HepG2 (cell line): ENCODE measurements around the gene CAMK2A. TPM values are rescaled to one million over a fixed set of nuclear protein-coding genes. Genes with fewer than 3 reads are reported as not detected.

ENCODE experiments used
- ATAC-seq: fragments of 200-7000 bp; cut with Tn5 transposase; 3 replicates; pipeline ENCODE4 v1.9.1; 2020; ENCODE audit warnings: mild to moderate bottlenecking, moderate library complexity
- BruUV-seq: library from RNA; stranded (reverse); fragments of 400-500 nt; replicated peaks from 2 replicates; lab custom pipeline; 2021; lab: Mats Ljungman, UMichigan
- CTCF ChIA-PET: fragments of 300-600 bp; formaldehyde crosslinking; extraction: SDS; loops from one replicate; lab custom pipeline; 2021; ENCODE audit warnings: low total read pairs, inconsistent platforms, low intra/inter-chr PET ratio; lab: Yijun Ruan, JAX
- POLR2A ChIA-PET: fragments of 350-600 bp; sonication (Branson Sonifier 250); formaldehyde crosslinking; loops from one replicate; lab custom pipeline; 2020; ENCODE audit warnings: antibody characterized with exemption, inconsistent platforms; lab: Yijun Ruan, JAX
- DNase-seq: peaks from one replicate; pipeline ENCODE4 v3.0.0-alpha.2; 2015; ENCODE audit warnings: low spot score
- FAIRE-seq: peaks from 3 replicates; lab custom pipeline; 2011; peaks lifted over from hg19 to GRCh38; lab: Jason Lieb, UNC
- H2AFZ ChIP-seq: one replicate; pipeline ENCODE4 v1.6.1; 2011; ENCODE audit warnings: low read length, inconsistent platforms
- H3K27ac ChIP-seq: fragments of 300-600 bp; 3 replicates; pipeline ENCODE4 v1.8.0; 2011; ENCODE audit warnings: mixed run types, mild to moderate bottlenecking, mixed read lengths, low read length, inconsistent platforms; ENCODE audit not compliant: insufficient read depth; ENCODE audit errors: extremely low read length
- H3K27me3 ChIP-seq, 2 experiments: fragments of 200-600 bp in 1 of 2; 2 replicates in 1 of 2; 3 replicates in 1 of 2; pipeline versions ENCODE4 v1.6.0 to v1.8.0; 2011; ENCODE audit warnings: low read length in 2 of 2, mild to moderate bottlenecking in 2 of 2, moderate library complexity in 2 of 2, inconsistent platforms in 1 of 2; ENCODE audit not compliant: insufficient read depth in 2 of 2, control insufficient read depth in 1 of 2
- H3K36me3 ChIP-seq, 2 experiments: fragments of 200-600 bp in 1 of 2; replicated peaks in 1 of 2; 2 replicates in 1 of 2; 3 replicates in 1 of 2; pipeline versions ENCODE4 v1.5.1 to v1.8.0; 2011; ENCODE audit warnings: low read length in 2 of 2, inconsistent platforms in 1 of 2; ENCODE audit not compliant: insufficient read depth in 2 of 2, control insufficient read depth in 1 of 2
- H3K4me1 ChIP-seq: 2 replicates; pipeline ENCODE4 v1.5.1; 2012; ENCODE audit warnings: low read length, inconsistent platforms; ENCODE audit not compliant: insufficient read depth
- H3K4me2 ChIP-seq: 2 replicates; pipeline ENCODE4 v1.6.0; 2011; ENCODE audit warnings: low read depth, low read length, inconsistent platforms
- H3K4me3 ChIP-seq, 3 experiments: fragments of 200-600 bp in 1 of 3; sonication (generic), shearing (Covaris generic) in 1 of 3; replicated peaks in 1 of 3; 2 replicates each; pipeline ENCODE4 v1.5.1; 2011 to 2016; ENCODE audit warnings: low read length in 3 of 3, inconsistent platforms in 2 of 3, low read depth in 2 of 3, mild to moderate bottlenecking in 2 of 3, control low read depth in 1 of 3, mixed read lengths in 1 of 3; ENCODE audit not compliant: insufficient read depth in 1 of 3
- H3K79me2 ChIP-seq: one replicate; pipeline ENCODE4 v1.6.1; 2011; ENCODE audit warnings: low read length, inconsistent platforms; ENCODE audit not compliant: insufficient read depth
- H3K9ac ChIP-seq: 2 replicates; pipeline ENCODE4 v1.6.0; 2011; ENCODE audit warnings: mild to moderate bottlenecking, low read depth, low read length, inconsistent platforms; ENCODE audit not compliant: insufficient read depth
- H3K9me3 ChIP-seq: 2 replicates; pipeline ENCODE4 v1.5.1; 2012; ENCODE audit warnings: mild to moderate bottlenecking, low read length
- H4K20me1 ChIP-seq: 2 replicates; pipeline ENCODE4 v1.6.0; 2011; ENCODE audit warnings: inconsistent platforms, mild to moderate bottlenecking, low read length, moderate library complexity; ENCODE audit not compliant: insufficient read depth
- CEBPB ChIP-seq: IDR thresholded peaks from 2 replicates; pipeline ENCODE4 v1.6.1; 2011; ENCODE audit warnings: low read depth, low read length, improper control_type of control experiment, borderline replicate concordance
- ETV5 ChIP-seq: IDR thresholded peaks from 2 replicates; pipeline ENCODE4 v1.6.1; 2018; ENCODE audit warnings: missing biosample characterization, missing genetic modification reagents, inconsistent platforms, borderline replicate concordance
- IKZF1 ChIP-seq: fragments of 450-650 bp; IDR thresholded peaks from 2 replicates; pipeline ENCODE4 v1.7.1; 2016
- KLF15 ChIP-seq: sonication (generic); formaldehyde crosslinking; IDR thresholded peaks from 2 replicates; pipeline ENCODE4 v1.8.1; 2023; ENCODE audit warnings: borderline replicate concordance, mild to moderate bottlenecking, inconsistent platforms, missing genetic modification reagents, mixed read lengths
- NFE2L1 ChIP-seq: sonication (generic); formaldehyde crosslinking; IDR thresholded peaks from 2 replicates; pipeline ENCODE4 v1.4.0; 2020; ENCODE audit warnings: missing genetic modification reagents, mild to moderate bottlenecking, borderline replicate concordance
- PBX2 ChIP-seq: IDR thresholded peaks from 2 replicates; pipeline ENCODE4 v1.6.1; 2016; ENCODE audit warnings: control low read depth
- RAD21 ChIP-seq: fragments of 450-650 bp; formaldehyde crosslinking; IDR thresholded peaks from 2 replicates; pipeline ENCODE4 v1.5.0; 2020; ENCODE audit warnings: mild to moderate bottlenecking
- STAT5B ChIP-seq: sonication (generic); formaldehyde crosslinking; IDR thresholded peaks from 2 replicates; pipeline ENCODE4 v1.4.0; 2020; ENCODE audit warnings: missing genetic modification reagents
- ZNF121 ChIP-seq: sonication (generic); formaldehyde crosslinking; IDR thresholded peaks from 2 replicates; pipeline ENCODE4 v1.5.0; 2020; ENCODE audit warnings: mild to moderate bottlenecking, missing genetic modification reagents
- ZNF496 ChIP-seq: sonication (generic); formaldehyde crosslinking; IDR thresholded peaks from 2 replicates; pipeline ENCODE4 v1.8.1; 2023; ENCODE audit warnings: mild to moderate bottlenecking, moderate library complexity, missing genetic modification reagents; ENCODE audit not compliant: insufficient replicate concordance
- ZNF83 ChIP-seq: sonication (generic); formaldehyde crosslinking; IDR thresholded peaks from 2 replicates; pipeline ENCODE4 v1.4.0; 2020; ENCODE audit warnings: missing genetic modification reagents, mild to moderate bottlenecking, borderline replicate concordance
- WGBS: methylation state at CpG from one replicate; pipeline ENCODE4 v1.1.6; 2017; ENCODE audit warnings: low lambda C conversion rate; 5-methylcytosine and 5-hydroxymethylcytosine counted together
- in situ Hi-C: cut with HindIII; loops from 2 replicates; pipeline ENCODE4 v1.10.0; 2017; ENCODE audit warnings: low pct_unique_long_range_greater_than_20kb; ENCODE audit not compliant: extremely low pct_ligation_motif_present
- intact Hi-C: fragments of 100-400 bp; cut with micrococcal nuclease; formaldehyde crosslinking; loops from one replicate; pipeline ENCODE4 v1.10.0; 2022; ENCODE audit not compliant: unreplicated experiment
- polyA plus RNA-seq, 8 experiments: library from polyadenylated mRNA; depleted of rRNA in 3 of 8; stranded (reverse) in 7 of 8; unstranded in 1 of 8; fragments of >200 nt; fragmentation: Illumina TruSeq in 4 of 8; extraction: Trizol in 4 of 8; gene quantifications; 2 replicates each; pipeline versions ENCODE4 v1.2.1 to v1.2.3, GENCODE V29; 2011 to 2016; ENCODE audit warnings: low read depth in 4 of 8, missing spikeins in 1 of 8, mixed read lengths in 1 of 8; ENCODE audit not compliant: insufficient read depth in 1 of 8
- total RNA-seq, 5 experiments: library from RNA; depleted of rRNA; stranded (reverse); fragments of >200 nt; fragmentation: Illumina TruSeq; extraction: Trizol; gene quantifications; 2 replicates each; pipeline ENCODE4 v1.2.3, GENCODE V29; 2016; ENCODE audit warnings: low read depth in 1 of 5
- TF ChIP-seq, protein P1 (sequence below): sonication (generic); formaldehyde crosslinking; IDR thresholded peaks from 2 replicates; pipeline ENCODE4 v1.8.1; 2023; ENCODE audit warnings: missing genetic modification reagents, mild to moderate bottlenecking, borderline replicate concordance
- TF ChIP-seq, protein P2 (sequence below): sonication (generic); formaldehyde crosslinking; IDR thresholded peaks from 2 replicates; pipeline ENCODE4 v1.5.0; 2020; ENCODE audit warnings: mild to moderate bottlenecking, missing genetic modification reagents
- TF ChIP-seq, protein P3 (sequence below): sonication (generic); formaldehyde crosslinking; conservative IDR thresholded peaks from 2 replicates; pipeline ENCODE4 v1.4.0; 2020; ENCODE audit warnings: missing genetic modification reagents

Gene CAMK2A
- total and polyA plus RNA-seq, 2 of the 13 experiments (the other 11 are each of a cell fraction or from before 2014, with no cell fraction given) = 0.11 TPM; not detected in 1

GRCh38 chr5:150256410-150257064 is 33.0 kb downstream of the CAMK2A start:
- H3K9ac ChIP-seq = no peak overlapping the region
- BruUV-seq = no TSS peak
- ChIA-PET CTCF (interaction anchor here (1.3 kb wide), 1 partner anchor 95 kb away, joined by 5 read pairs; no protein-coding TSS in a partner anchor), POLR2A (no interaction called here)
- WGBS = 14% methylated on average over 5 of the region's 12 CpGs
- H4K20me1 ChIP-seq = no peaks in the 10 kb centered on the region
- H3K4me2 ChIP-seq = peak overlapping the region; percentile 46
- ATAC-seq (peak; percentile 80), DNase-seq (peak; percentile 34), FAIRE-seq (no peak)
- H3K4me3 ChIP-seq = no peak overlapping the region
- no peaks in the 10 kb centered on the region for H3K36me3 ChIP-seq
- intact Hi-C loops (no loop called here), in situ Hi-C loops (no loop called here)
- no peaks in the 10 kb centered on the region for H3K9me3 ChIP-seq
- H3K79me2 ChIP-seq = no peaks in the 10 kb centered on the region
- H3K27ac ChIP-seq = no peak overlapping the region
- peaks cover 4 to 22% of the 10 kb centered on the region in 2 experiments; a peak in 4 of 5 replicates for H3K27me3 ChIP-seq
- peaks cover 58% of the 10 kb centered on the region for H3K4me1 ChIP-seq
- no peak overlapping the region for H2AFZ ChIP-seq
- no peak for TF ChIP-seq ZNF83 (CRISPR knock-in tag)
- TF ChIP-seq IKZF1 = no peak
- no peak for TF ChIP-seq ZNF121 (CRISPR knock-in tag)
- TF ChIP-seq, protein P1, sequence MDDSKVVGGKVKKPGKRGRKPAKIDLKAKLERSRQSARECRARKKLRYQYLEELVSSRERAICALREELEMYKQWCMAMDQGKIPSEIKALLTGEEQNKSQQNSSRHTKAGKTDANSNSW (CRISPR knock-in tag) = no peak
- peak; percentile 28; the same call in 1 of the 2 replicates for TF ChIP-seq RAD21 (CRISPR knock-in tag)
- TF ChIP-seq ETV5 (CRISPR knock-in tag) = no peak
- TF ChIP-seq CEBPB = no peak
- no peak for TF ChIP-seq STAT5B (CRISPR knock-in tag)
- TF ChIP-seq, protein P2, sequence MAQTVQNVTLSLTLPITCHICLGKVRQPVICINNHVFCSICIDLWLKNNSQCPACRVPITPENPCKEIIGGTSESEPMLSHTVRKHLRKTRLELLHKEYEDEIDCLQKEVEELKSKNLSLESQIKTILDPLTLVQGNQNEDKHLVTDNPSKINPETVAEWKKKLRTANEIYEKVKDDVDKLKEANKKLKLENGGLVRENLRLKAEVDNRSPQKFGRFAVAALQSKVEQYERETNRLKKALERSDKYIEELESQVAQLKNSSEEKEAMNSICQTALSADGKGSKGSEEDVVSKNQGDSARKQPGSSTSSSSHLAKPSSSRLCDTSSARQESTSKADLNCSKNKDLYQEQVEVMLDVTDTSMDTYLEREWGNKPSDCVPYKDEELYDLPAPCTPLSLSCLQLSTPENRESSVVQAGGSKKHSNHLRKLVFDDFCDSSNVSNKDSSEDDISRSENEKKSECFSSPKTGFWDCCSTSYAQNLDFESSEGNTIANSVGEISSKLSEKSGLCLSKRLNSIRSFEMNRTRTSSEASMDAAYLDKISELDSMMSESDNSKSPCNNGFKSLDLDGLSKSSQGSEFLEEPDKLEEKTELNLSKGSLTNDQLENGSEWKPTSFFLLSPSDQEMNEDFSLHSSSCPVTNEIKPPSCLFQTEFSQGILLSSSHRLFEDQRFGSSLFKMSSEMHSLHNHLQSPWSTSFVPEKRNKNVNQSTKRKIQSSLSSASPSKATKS (CRISPR knock-in tag) = no peak
- TF ChIP-seq NFE2L1 (CRISPR knock-in tag) = no peak
- TF ChIP-seq, protein P3, sequence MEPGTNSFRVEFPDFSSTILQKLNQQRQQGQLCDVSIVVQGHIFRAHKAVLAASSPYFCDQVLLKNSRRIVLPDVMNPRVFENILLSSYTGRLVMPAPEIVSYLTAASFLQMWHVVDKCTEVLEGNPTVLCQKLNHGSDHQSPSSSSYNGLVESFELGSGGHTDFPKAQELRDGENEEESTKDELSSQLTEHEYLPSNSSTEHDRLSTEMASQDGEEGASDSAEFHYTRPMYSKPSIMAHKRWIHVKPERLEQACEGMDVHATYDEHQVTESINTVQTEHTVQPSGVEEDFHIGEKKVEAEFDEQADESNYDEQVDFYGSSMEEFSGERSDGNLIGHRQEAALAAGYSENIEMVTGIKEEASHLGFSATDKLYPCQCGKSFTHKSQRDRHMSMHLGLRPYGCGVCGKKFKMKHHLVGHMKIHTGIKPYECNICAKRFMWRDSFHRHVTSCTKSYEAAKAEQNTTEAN (CRISPR knock-in tag) = no peak
- TF ChIP-seq ZNF496 (CRISPR knock-in tag) = no peak
- TF ChIP-seq KLF15 (CRISPR knock-in tag) = no peak
- TF ChIP-seq PBX2 (CRISPR knock-in tag) = no peak
